OCI-LY7 (cell line): ENCODE measurements around the gene INHA. TPM values are rescaled to one million over a fixed set of nuclear protein-coding genes. Genes with fewer than 3 reads are reported as not detected.

Experiments used
- BruUV-seq: library from RNA; stranded (reverse); fragments of 400-500 nt; replicated peaks from 2 replicates; lab custom pipeline; 2021; lab: Mats Ljungman, UMichigan
- CTCF ChIA-PET: fragments of 300-600 bp; sonication (Branson Sonifier 250); formaldehyde crosslinking; loops from one replicate; lab custom pipeline; 2022; ENCODE audit warnings: antibody characterized with exemption; ENCODE audit not compliant: unreplicated experiment; lab: Charles Lee
- POLR2A ChIA-PET: fragments of 300-600 bp; sonication (Branson Sonifier 250); formaldehyde crosslinking; loops from one replicate; lab custom pipeline; 2022; ENCODE audit warnings: antibody characterized with exemption; lab: Charles Lee
- DNase-seq: peaks from one replicate; pipeline ENCODE4 v3.0.0-alpha.2; 2015; ENCODE audit warnings: low spot score
- H2AFZ ChIP-seq: fragments of 200-600 bp; sonication (generic), shearing (Covaris generic); 2 replicates; pipeline ENCODE4 v1.6.1; 2014; ENCODE audit warnings: mild to moderate bottlenecking, antibody characterized with exemption, low read length, moderate library complexity
- H3K27ac ChIP-seq: fragments of 200-600 bp; sonication (generic); 2 replicates; pipeline ENCODE4 v1.5.1; 2014; ENCODE audit warnings: mixed run types, low read depth, mild to moderate bottlenecking, moderate library complexity, low read length, inconsistent platforms; ENCODE audit not compliant: poor library complexity, severe bottlenecking
- H3K36me3 ChIP-seq: fragments of 200-600 bp; sonication (generic); 2 replicates; pipeline ENCODE4 v1.6.1; 2014; ENCODE audit warnings: mild to moderate bottlenecking, antibody characterized with exemption, low read length, moderate library complexity, mixed read lengths; ENCODE audit not compliant: insufficient read depth
- H3K4me1 ChIP-seq: fragments of 200-600 bp; sonication (generic); 2 replicates; pipeline ENCODE4 v1.5.1; 2014; ENCODE audit warnings: mild to moderate bottlenecking, low read length; ENCODE audit not compliant: insufficient read depth, poor library complexity, severe bottlenecking
- H3K4me2 ChIP-seq: fragments of 200-600 bp; sonication (generic); 2 replicates; pipeline ENCODE4 v1.6.1; 2014; ENCODE audit warnings: mild to moderate bottlenecking, low read length
- H3K4me3 ChIP-seq: fragments of 200-600 bp; sonication (generic); 2 replicates; pipeline ENCODE4 v1.5.1; 2014; ENCODE audit warnings: mild to moderate bottlenecking, low read depth, low read length; ENCODE audit not compliant: poor library complexity, severe bottlenecking
- H3K79me2 ChIP-seq: fragments of 200-600 bp; sonication (generic); 2 replicates; pipeline ENCODE4 v1.6.1; 2016; ENCODE audit warnings: low read depth, mild to moderate bottlenecking, low read length, moderate library complexity, mixed read lengths; ENCODE audit not compliant: insufficient read depth
- H3K9me2 ChIP-seq: fragments of 200-600 bp; sonication (generic); 2 replicates; pipeline ENCODE4 v1.6.1; 2016; ENCODE audit warnings: mild to moderate bottlenecking, low read length, mixed read lengths; ENCODE audit not compliant: insufficient read depth
- H3K9me3 ChIP-seq: fragments of 200-600 bp; sonication (generic); 2 replicates; pipeline ENCODE4 v1.6.1; 2014; ENCODE audit warnings: mild to moderate bottlenecking, mixed run types, low read length, mixed read lengths
- H4K20me1 ChIP-seq: fragments of 200-600 bp; sonication (generic); 2 replicates; pipeline ENCODE4 v1.6.1; 2014; ENCODE audit warnings: mild to moderate bottlenecking, antibody characterized with exemption, low read length, moderate library complexity, mixed read lengths; ENCODE audit not compliant: insufficient read depth
- EZH2phosphoT487 ChIP-seq: fragments of 200-600 bp; sonication (generic); IDR thresholded peaks from 2 replicates; pipeline ENCODE4 v1.6.1; 2018; ENCODE audit warnings: low read depth, borderline replicate concordance, mild to moderate bottlenecking, mixed run types, antibody characterized with exemption, low read length, moderate library complexity, mixed read lengths
- intact Hi-C: fragments of 100-400 bp; cut with micrococcal nuclease; formaldehyde crosslinking; loops from one replicate; pipeline ENCODE4 v1.10.0; 2022; ENCODE audit not compliant: unreplicated experiment
- total RNA-seq, 2 experiments: library from RNA; depleted of rRNA in 1 of 2; stranded (reverse); fragments of >200 nt in 1 of 2; shearing (Covaris generic) in 1 of 2; gene quantifications; 2 replicates each; pipeline ENCODE4 v1.2.3, GENCODE V29; 2014 to 2022
- TF ChIP-seq, protein P1 (sequence below): fragments of 200-600 bp; sonication (generic); conservative IDR thresholded peaks from 2 replicates; pipeline ENCODE4 v1.5.1; 2014; ENCODE audit warnings: mild to moderate bottlenecking, antibody characterized with exemption, low read length, moderate library complexity, mixed read lengths

The INHA gene
- total RNA-seq, 2 experiments from 2014 or later = not detected

DNA sequence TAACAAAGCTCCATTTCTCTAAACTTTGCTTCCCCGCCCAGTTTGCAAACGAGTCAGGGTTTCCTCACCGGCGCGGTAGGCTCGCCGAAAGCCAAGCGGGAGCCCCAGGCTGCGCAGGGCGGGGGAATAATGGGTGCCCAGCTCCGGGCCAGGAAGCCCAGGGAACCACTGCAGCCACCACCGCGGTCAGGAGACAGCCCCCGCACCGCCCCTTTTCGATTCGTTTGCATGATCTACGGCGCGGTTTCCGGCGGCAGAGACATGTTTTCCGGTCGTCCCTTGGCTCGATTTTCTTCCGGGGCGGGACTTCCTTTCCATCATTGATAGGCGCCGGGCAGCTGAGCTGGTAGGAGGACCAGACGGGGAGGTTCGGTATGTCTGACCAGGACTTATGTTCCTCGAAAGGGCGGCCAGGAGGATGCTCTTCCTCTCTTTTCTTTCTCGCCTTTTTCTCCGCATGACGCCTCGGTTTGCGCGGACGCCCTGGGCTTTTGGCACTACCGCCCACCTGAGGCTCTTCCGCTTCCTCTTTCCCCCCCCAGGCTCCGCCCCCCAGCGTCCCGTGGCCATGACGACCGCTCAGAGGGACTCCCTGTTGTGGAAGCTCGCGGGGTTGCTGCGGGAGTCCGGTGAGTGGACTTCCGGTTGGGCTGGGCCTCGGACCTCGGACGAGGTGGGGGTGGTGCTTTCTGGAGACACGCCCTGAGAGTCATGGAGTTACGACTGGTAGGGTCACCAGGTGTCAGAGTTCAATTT, 25.6 kb downstream of the INHA start, which contains the start of gene STK11IP:
Gene STK11IP (plus strand): TSS at position 306 of the 756 bp plus-strand sequence. CDS start 263 bp downstream, at position 569.
- POLR2A ChIA-PET = interaction anchor here (0.6 to 3.4 kb wide), 8 partner anchors 13 to 579 kb away, joined by 3 to 14 read pairs (median 4); partner anchors contain the start of genes CHPF, GMPPA and TMEM198
- no TSS peak for BruUV-seq
- Histone ChIP-seq H3K4me3 (peak within 1 kb of the TSS; percentile 77), H3K4me1 (peaks cover 14% of the 10 kb centered on the region), H3K9me3 (no peaks in the 10 kb centered on the region), H3K4me2 (peak within 1 kb of the TSS; percentile 96), H3K27ac (peak within 1 kb of the TSS; percentile 56), H3K9me2 (no peaks in the 10 kb centered on the region), H3K36me3 (peaks cover 6% of the 10 kb centered on the region; the same call in 1 of the 2 replicates), H4K20me1 (no peaks in the 10 kb centered on the region), H2AFZ (peak within 1 kb of the TSS; percentile 63), H3K79me2 (peaks cover 6% of the 10 kb centered on the region; the same call in 1 of the 2 replicates)
- intact Hi-C loops = loop anchor here (1.0 to 5.0 kb wide), 3 partner anchors 45 to 210 kb away; partner anchors contain the start of genes CHPF and DNPEP
- no peak for TF ChIP-seq EZH2phosphoT487
- TF ChIP-seq, protein P1, sequence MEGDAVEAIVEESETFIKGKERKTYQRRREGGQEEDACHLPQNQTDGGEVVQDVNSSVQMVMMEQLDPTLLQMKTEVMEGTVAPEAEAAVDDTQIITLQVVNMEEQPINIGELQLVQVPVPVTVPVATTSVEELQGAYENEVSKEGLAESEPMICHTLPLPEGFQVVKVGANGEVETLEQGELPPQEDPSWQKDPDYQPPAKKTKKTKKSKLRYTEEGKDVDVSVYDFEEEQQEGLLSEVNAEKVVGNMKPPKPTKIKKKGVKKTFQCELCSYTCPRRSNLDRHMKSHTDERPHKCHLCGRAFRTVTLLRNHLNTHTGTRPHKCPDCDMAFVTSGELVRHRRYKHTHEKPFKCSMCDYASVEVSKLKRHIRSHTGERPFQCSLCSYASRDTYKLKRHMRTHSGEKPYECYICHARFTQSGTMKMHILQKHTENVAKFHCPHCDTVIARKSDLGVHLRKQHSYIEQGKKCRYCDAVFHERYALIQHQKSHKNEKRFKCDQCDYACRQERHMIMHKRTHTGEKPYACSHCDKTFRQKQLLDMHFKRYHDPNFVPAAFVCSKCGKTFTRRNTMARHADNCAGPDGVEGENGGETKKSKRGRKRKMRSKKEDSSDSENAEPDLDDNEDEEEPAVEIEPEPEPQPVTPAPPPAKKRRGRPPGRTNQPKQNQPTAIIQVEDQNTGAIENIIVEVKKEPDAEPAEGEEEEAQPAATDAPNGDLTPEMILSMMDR = no peak
- CTCF ChIA-PET = interaction anchor here (0.7 kb wide), 2 partner anchors 10 to 45 kb away, joined by 3 to 4 read pairs; no protein-coding TSS in a partner anchor
- DNase-seq = peak; percentile 96

DNA sequence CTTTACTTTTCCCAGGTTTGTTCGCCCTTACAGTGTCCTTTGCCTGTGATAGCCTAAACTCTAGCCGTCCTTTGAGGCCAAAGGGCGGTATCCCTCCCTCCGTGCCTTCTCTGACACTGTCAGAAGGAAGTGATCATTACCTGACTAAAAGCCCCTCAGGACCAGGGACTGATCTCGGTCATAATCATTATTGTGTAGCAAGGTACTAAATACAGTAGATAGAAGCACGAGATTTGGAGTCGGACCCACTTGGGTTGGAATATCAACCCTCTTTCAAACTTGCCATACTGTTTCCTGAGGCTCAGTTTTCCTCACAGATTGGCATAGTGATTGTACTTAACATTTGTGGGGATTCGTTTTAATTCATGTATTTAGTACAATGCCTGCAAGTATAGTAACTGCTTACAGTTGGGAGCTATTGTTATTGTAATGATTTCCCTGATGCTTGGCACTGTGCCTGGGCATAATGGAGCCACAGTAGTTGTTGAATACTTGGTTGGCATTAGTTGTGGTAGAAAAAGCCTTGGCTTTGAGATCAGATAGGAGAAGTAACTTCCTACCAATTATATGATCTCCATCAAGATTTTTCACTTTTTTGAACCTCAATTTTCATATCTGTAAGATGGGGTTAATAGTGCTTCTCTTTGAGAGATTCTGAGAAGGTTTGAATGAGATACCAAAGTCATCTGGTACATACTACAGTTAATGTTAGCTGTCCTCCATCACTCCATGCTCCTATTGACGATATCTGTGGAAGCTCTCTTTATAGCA, 26.4 kb downstream of the INHA start:
- BruUV-seq = TSS peak; percentile 82
- Histone ChIP-seq H3K4me2 (peak overlapping the region; percentile 96), H4K20me1 (no peaks in the 10 kb centered on the region), H3K79me2 (peaks cover 6% of the 10 kb centered on the region; the same call in 1 of the 2 replicates), H3K9me3 (no peaks in the 10 kb centered on the region), H2AFZ (peak overlapping the region; percentile 63; the same call in 1 of the 2 replicates), H3K36me3 (peaks cover 6% of the 10 kb centered on the region), H3K4me1 (peaks cover 14% of the 10 kb centered on the region), H3K4me3 (peak overlapping the region; percentile 77), H3K27ac (no peak overlapping the region), H3K9me2 (no peaks in the 10 kb centered on the region)
- DNase-seq = no peak
- ChIA-PET CTCF (no interaction called here), POLR2A (interaction anchor here (0.6 to 3.4 kb wide), 3 partner anchors 32 to 579 kb away, joined by 3 to 14 read pairs (median 4); partner anchors contain the start of genes CHPF and TMEM198)
- TF ChIP-seq, protein P1 = no peak
- no peak for TF ChIP-seq EZH2phosphoT487
- intact Hi-C loops = loop anchor here (5.0 kb wide), 1 partner anchor 211 kb away; the partner anchor contains the start of gene DNPEP
